ENCODE measurements around the gene STK4.

The STK4 gene

DNA sequence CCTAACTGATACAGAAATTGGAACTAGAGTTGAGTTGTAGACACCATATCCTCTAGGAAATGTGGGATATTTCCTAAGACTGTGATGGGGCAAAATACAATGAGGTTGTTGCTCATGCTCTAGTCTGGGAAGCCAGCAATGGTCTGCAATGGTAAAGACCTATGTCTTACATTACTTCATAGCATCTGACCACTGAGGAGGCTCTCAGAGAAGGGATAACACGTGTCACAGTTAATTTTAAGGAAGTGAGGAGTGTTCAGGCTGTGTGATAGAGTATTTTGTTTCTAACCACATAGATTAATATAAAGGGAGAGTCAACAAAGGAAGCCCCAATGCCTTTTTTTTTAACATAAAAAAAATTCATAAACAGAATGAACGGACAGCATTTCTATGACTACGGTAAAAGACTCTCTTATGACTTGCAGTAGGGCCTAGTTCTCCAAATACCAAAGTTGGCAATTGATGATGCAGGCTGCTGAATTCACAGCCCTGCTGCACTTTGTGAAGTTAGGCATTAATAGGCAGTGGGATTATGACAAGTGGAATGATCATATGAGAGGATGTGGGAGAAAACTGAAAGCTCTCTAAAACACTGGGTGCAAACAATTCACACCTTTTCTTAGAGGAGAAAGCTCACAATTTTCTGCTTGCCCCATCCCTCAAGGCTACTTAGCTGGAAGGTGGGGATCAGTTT lies 120.9 kb downstream of the STK4 start:
- H3K36me3 Mint-ChIP-seq (ENCODE audit: low read depth), result peaks cover 26% of the 10 kb centered on the region
- no peak for TF ChIP-seq CTCF (IDR thresholded peaks at IDR 0.05)
- no peak overlapping the region for H3K4me3 Mint-ChIP-seq
- H3K27ac Mint-ChIP-seq, result no peak overlapping the region
- H3K4me1 Mint-ChIP-seq, result peaks cover 4% of the 10 kb centered on the region
- H3K9me3 Mint-ChIP-seq, result peaks cover 15% of the 10 kb centered on the region
- no peaks in the 10 kb centered on the region for H3K27me3 Mint-ChIP-seq (ENCODE audit: low read depth, poor library complexity)
- no peak for DNase-seq

DNA sequence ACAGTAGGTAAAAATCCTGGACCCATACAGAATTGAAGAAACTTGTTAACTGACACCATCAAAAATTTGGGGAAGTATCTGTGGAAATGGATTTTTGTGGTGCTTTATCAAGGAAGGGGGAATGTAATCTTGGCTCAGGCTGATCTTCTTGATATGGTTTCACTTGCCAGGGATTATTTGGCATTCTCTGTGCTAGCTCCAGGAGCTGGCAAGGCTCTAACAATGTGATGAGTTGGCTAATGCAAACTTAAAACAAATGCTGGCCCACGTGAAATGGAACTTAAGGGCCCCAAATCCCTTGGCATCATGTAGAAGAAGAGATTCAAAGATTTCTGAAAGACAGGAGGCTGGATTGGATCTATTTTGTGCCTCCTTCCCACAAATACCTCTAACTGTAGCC lies 121.5 kb downstream of the STK4 start:
- H3K27ac Mint-ChIP-seq, result no peak overlapping the region
- TF ChIP-seq CTCF (IDR thresholded peaks at IDR 0.05), result no peak
- peaks cover 20% of the 10 kb centered on the region for H3K36me3 Mint-ChIP-seq (ENCODE audit: low read depth)
- no peaks in the 10 kb centered on the region for H3K27me3 Mint-ChIP-seq (ENCODE audit: low read depth, poor library complexity)
- H3K4me3 Mint-ChIP-seq, result no peak overlapping the region
- peaks cover 10% of the 10 kb centered on the region for H3K9me3 Mint-ChIP-seq
- DNase-seq, result no peak
- peaks cover 4% of the 10 kb centered on the region for H3K4me1 Mint-ChIP-seq

DNA sequence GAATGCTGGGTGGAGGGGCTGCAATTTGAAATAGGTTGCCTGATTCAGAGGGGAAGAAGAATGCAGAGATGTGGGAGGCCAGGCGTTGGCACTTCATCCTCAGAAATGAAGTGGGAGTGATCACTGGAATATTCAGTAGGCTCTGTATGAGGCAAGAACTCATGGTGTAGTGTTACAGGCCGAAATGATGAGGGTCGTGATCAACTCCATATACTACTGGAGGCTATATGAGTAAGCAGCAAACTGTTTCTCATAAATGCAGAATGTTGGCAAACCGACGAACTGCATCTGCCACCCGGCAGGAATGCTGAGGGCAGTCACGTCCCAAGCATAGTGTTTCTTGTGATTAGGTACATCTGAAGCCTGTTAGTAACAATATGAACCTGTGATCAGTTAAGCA lies 121.9 kb downstream of the STK4 start:
- Mint-ChIP-seq H3K27ac (no peak overlapping the region), H3K4me3 (no peak overlapping the region), H3K27me3 (ENCODE audit: low read depth, poor library complexity) (no peaks in the 10 kb centered on the region), H3K9me3 (peaks cover 6% of the 10 kb centered on the region), H3K36me3 (ENCODE audit: low read depth) (peaks cover 16% of the 10 kb centered on the region), H3K4me1 (peaks cover 4% of the 10 kb centered on the region)
- no peak for DNase-seq
- TF ChIP-seq CTCF (IDR thresholded peaks at IDR 0.05), result no peak

DNA sequence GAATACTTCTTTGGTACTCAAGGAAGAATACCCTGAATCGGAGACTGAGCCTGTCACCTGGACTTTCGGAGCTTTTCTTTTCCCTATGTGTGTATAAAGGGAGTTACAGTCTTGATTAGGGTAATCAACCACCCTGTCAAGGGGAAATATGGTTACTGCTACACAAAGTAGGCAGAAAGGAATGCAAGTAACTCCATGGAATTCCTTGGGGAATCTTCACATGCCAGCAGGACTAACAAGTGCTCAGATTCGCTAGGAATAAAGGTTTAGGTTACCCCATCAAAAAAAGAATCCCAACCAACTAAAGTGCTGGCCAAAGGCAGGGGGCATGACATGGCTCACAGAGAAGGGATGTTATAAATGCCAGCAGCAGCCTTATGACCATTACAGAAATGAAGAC lies 124.2 kb downstream of the STK4 start:
- peaks cover 11% of the 10 kb centered on the region for H3K36me3 Mint-ChIP-seq (ENCODE audit: low read depth)
- peaks cover 13% of the 10 kb centered on the region for H3K27me3 Mint-ChIP-seq (ENCODE audit: low read depth, poor library complexity)
- H3K9me3 Mint-ChIP-seq, result peaks cover 4% of the 10 kb centered on the region
- peaks cover 4% of the 10 kb centered on the region for H3K4me1 Mint-ChIP-seq
- no peak overlapping the region for H3K27ac Mint-ChIP-seq
- no peak for TF ChIP-seq CTCF (IDR thresholded peaks at IDR 0.05)
- DNase-seq, result no peak
- no peak overlapping the region for H3K4me3 Mint-ChIP-seq

- H3K36me3 Mint-ChIP-seq (ENCODE audit: low read depth), result peaks cover 4% of the 10 kb centered on the region
- H3K9me3 Mint-ChIP-seq, result no peaks in the 10 kb centered on the region
- peaks cover 4% of the 10 kb centered on the region for H3K4me1 Mint-ChIP-seq
- no peak for TF ChIP-seq CTCF (IDR thresholded peaks at IDR 0.05)
- peak overlapping the region; percentile 69 for H3K27ac Mint-ChIP-seq
- H3K27me3 Mint-ChIP-seq (ENCODE audit: low read depth, poor library complexity), result peaks cover 20% of the 10 kb centered on the region
- H3K4me3 Mint-ChIP-seq, result no peak overlapping the region
- DNase-seq, result no peak
These were observed 125.1 kb downstream of the STK4 start for GRCh38 chr20:45091366-45091765.

GRCh38 chr20:45092898-45093297 lies 126.6 kb downstream of the STK4 start:
- Mint-ChIP-seq H3K4me1 (peaks cover 3% of the 10 kb centered on the region), H3K36me3 (ENCODE audit: low read depth) (no peaks in the 10 kb centered on the region), H3K9me3 (peaks cover 4% of the 10 kb centered on the region), H3K4me3 (no peak overlapping the region), H3K27ac (no peak overlapping the region), H3K27me3 (ENCODE audit: low read depth, poor library complexity) (peaks cover 33% of the 10 kb centered on the region)
- no peak for DNase-seq
- no peak for TF ChIP-seq CTCF (IDR thresholded peaks at IDR 0.05)
